Trophoblast cell (in vitro differentiated cells and primary cell): Measurements from ENCODE around the gene KBTBD6.

Experiments used
- DNase-seq, 2 donors: peaks; one replicate each; pipeline ENCODE4 v3.0.0-alpha.2; 2016
- H2AFZ ChIP-seq: 2 replicates; pipeline ENCODE4 v1.6.1; 2013; ENCODE audit warnings: low read length, moderate library complexity, mild to moderate bottlenecking; ENCODE audit not compliant: insufficient read depth, poor library complexity
- H2AK5ac ChIP-seq: 2 replicates; pipeline ENCODE4 v1.6.1; 2013; ENCODE audit warnings: mild to moderate bottlenecking, low read length
- H2BK120ac ChIP-seq: 2 replicates; pipeline ENCODE4 v1.6.1; 2013; ENCODE audit warnings: low read length, mild to moderate bottlenecking, moderate library complexity; ENCODE audit not compliant: insufficient read depth, poor library complexity
- H2BK12ac ChIP-seq: 2 replicates; pipeline ENCODE4 v1.6.1; 2013; ENCODE audit warnings: mild to moderate bottlenecking, low read length, moderate library complexity
- H2BK5ac ChIP-seq: 2 replicates; pipeline ENCODE4 v1.6.1; 2013; ENCODE audit warnings: low read length, low read depth, moderate library complexity, mild to moderate bottlenecking; ENCODE audit not compliant: poor library complexity
- H3K14ac ChIP-seq: 2 replicates; pipeline ENCODE4 v1.6.1; 2013; ENCODE audit warnings: mild to moderate bottlenecking, low read length
- H3K18ac ChIP-seq: 2 replicates; pipeline ENCODE4 v1.6.1; 2013; ENCODE audit warnings: mild to moderate bottlenecking, low read length
- H3K23ac ChIP-seq: 2 replicates; pipeline ENCODE4 v1.6.1; 2013; ENCODE audit warnings: low read length
- H3K27ac ChIP-seq: 2 replicates; pipeline ENCODE4 v1.5.1; 2013; ENCODE audit warnings: low read depth, mild to moderate bottlenecking, inconsistent platforms, low read length, moderate library complexity
- H3K27me3 ChIP-seq: 2 replicates; pipeline ENCODE4 v1.6.1; 2013; ENCODE audit warnings: inconsistent platforms, mild to moderate bottlenecking, low read length, moderate library complexity; ENCODE audit not compliant: insufficient read depth
- H3K36me3 ChIP-seq, 2 experiments: 1 replicate in 1 of 2; 2 replicates in 1 of 2; pipeline ENCODE4 v1.6.1; 2013; ENCODE audit warnings: low read length in 2 of 2, mild to moderate bottlenecking in 2 of 2, moderate library complexity in 1 of 2; ENCODE audit not compliant: insufficient read depth in 2 of 2, control insufficient read depth in 1 of 2
- H3K4ac ChIP-seq: 2 replicates; pipeline ENCODE4 v1.6.1; 2013; ENCODE audit warnings: low read depth, mild to moderate bottlenecking, low read length, moderate library complexity
- H3K4me1 ChIP-seq, 2 experiments: 1 replicate in 1 of 2; 2 replicates in 1 of 2; pipeline ENCODE4 v1.6.1; 2013; ENCODE audit warnings: low read length in 2 of 2, mild to moderate bottlenecking in 2 of 2, moderate library complexity in 1 of 2; ENCODE audit not compliant: insufficient read depth in 2 of 2, control insufficient read depth in 1 of 2
- H3K4me2 ChIP-seq: 2 replicates; pipeline ENCODE4 v1.6.1; 2013; ENCODE audit warnings: inconsistent platforms, mild to moderate bottlenecking, low read length, moderate library complexity
- H3K4me3 ChIP-seq: 2 replicates; pipeline ENCODE4 v1.5.1; 2013; ENCODE audit warnings: mild to moderate bottlenecking, low read depth, low read length, inconsistent platforms
- H3K79me1 ChIP-seq: one replicate; pipeline ENCODE4 v1.6.1; 2013; ENCODE audit warnings: low read length
- H3K79me2 ChIP-seq: 2 replicates; pipeline ENCODE4 v1.6.1; 2013; ENCODE audit warnings: low read length, mild to moderate bottlenecking; ENCODE audit not compliant: control insufficient read depth, insufficient read depth, poor library complexity
- H3K9ac ChIP-seq: 2 replicates; pipeline ENCODE4 v1.6.1; 2013; ENCODE audit warnings: mild to moderate bottlenecking, low read length
- H3K9me3 ChIP-seq: 2 replicates; pipeline ENCODE4 v1.6.1; 2013; ENCODE audit warnings: low read depth, mild to moderate bottlenecking, control low read depth, inconsistent platforms, low read length; ENCODE audit not compliant: insufficient read depth
- H4K12ac ChIP-seq: 2 replicates; pipeline ENCODE4 v1.6.1; 2013; ENCODE audit warnings: low read depth, mild to moderate bottlenecking, low read length, moderate library complexity
- H4K8ac ChIP-seq: 2 replicates; pipeline ENCODE4 v1.6.1; 2013; ENCODE audit warnings: low read depth, mild to moderate bottlenecking, low read length, moderate library complexity
- H4K91ac ChIP-seq: one replicate; pipeline ENCODE4 v1.6.1; 2013; ENCODE audit warnings: low read depth, mild to moderate bottlenecking, low read length, moderate library complexity
- WGBS: extraction: QIAGEN DNeasy Blood & Tissue Kit; methylation state at CpG from one replicate; pipeline ENCODE4 v1.1.7; 2013; ENCODE audit warnings: missing lambda C conversion rate; ENCODE audit not compliant: insufficient read length, insufficient coverage; ENCODE audit errors: extremely low coverage; 5-methylcytosine and 5-hydroxymethylcytosine counted together

The KBTBD6 gene

GRCh38 chr13:41157048-41157717, 24.6 kb upstream of the KBTBD6 start:
- H3K18ac ChIP-seq, result no peak overlapping the region
- no CpG with 5 or more reads among the region's 4 CpGs for WGBS

GRCh38 chr13:41156620-41157019, 24.0 kb upstream of the KBTBD6 start:
- no peak overlapping the region for H2AFZ ChIP-seq
- no peak overlapping the region for H3K23ac ChIP-seq
- no peak overlapping the region for H3K14ac ChIP-seq
- H2BK12ac ChIP-seq, result no peak overlapping the region
- no peak overlapping the region for H4K12ac ChIP-seq
- no peaks in the 10 kb centered on the region for H3K9me3 ChIP-seq
- no peak for DNase-seq
- no peak overlapping the region for H3K4me3 ChIP-seq
- no peaks in the 10 kb centered on the region for H3K27me3 ChIP-seq
- H3K9ac ChIP-seq, result no peak overlapping the region
- no peaks in the 10 kb centered on the region for H3K4me1 ChIP-seq
- H2BK5ac ChIP-seq, result no peak overlapping the region
- H4K8ac ChIP-seq, result no peak overlapping the region
- no peaks in the 10 kb centered on the region for H3K79me1 ChIP-seq
- no peaks in the 10 kb centered on the region for H3K79me2 ChIP-seq
- no peak overlapping the region for H3K18ac ChIP-seq
- H2AK5ac ChIP-seq, result no peak overlapping the region
- H3K4ac ChIP-seq, result no peak overlapping the region
- H3K36me3 ChIP-seq, result no peaks in the 10 kb centered on the region
- H2BK120ac ChIP-seq, result no peak overlapping the region
- H3K27ac ChIP-seq, result no peak overlapping the region
- WGBS, result no CpG with 5 or more reads among the region's 2 CpGs
- no peak overlapping the region for H3K4me2 ChIP-seq
- H4K91ac ChIP-seq, result no peak overlapping the region

More at GRCh38 chr13:41157048-41157717, 24.6 kb upstream of the KBTBD6 start:
- no peaks in the 10 kb centered on the region for H3K4me1 ChIP-seq
- no peak overlapping the region for H3K27ac ChIP-seq
- no peaks in the 10 kb centered on the region for H3K36me3 ChIP-seq
- H3K23ac ChIP-seq, result no peak overlapping the region
- no peaks in the 10 kb centered on the region for H3K79me2 ChIP-seq
- H2AFZ ChIP-seq, result no peak overlapping the region
- no peak overlapping the region for H2AK5ac ChIP-seq
- no peaks in the 10 kb centered on the region for H3K27me3 ChIP-seq
- no peak overlapping the region for H2BK120ac ChIP-seq
- no peak overlapping the region for H3K4ac ChIP-seq
- DNase-seq, result no peak
- H3K79me1 ChIP-seq, result no peaks in the 10 kb centered on the region
- no peak overlapping the region for H3K4me2 ChIP-seq
- no peak overlapping the region for H3K9ac ChIP-seq
- H2BK5ac ChIP-seq, result no peak overlapping the region
- H4K12ac ChIP-seq, result no peak overlapping the region
- H4K8ac ChIP-seq, result no peak overlapping the region
- H3K4me3 ChIP-seq, result no peak overlapping the region
- no peak overlapping the region for H3K14ac ChIP-seq
- no peak overlapping the region for H2BK12ac ChIP-seq
- no peak overlapping the region for H4K91ac ChIP-seq
- no peaks in the 10 kb centered on the region for H3K9me3 ChIP-seq

GRCh38 chr13:41154042-41154441, 21.4 kb upstream of the KBTBD6 start:
- no peak overlapping the region for H2BK5ac ChIP-seq
- H3K23ac ChIP-seq, result no peak overlapping the region

GRCh38 chr13:41152005-41152404, 19.4 kb upstream of the KBTBD6 start:
- Histone ChIP-seq H3K4me2 (no peak overlapping the region), H4K12ac (no peak overlapping the region), H2AK5ac (no peak overlapping the region), H3K36me3 (no peaks in the 10 kb centered on the region), H3K27me3 (no peaks in the 10 kb centered on the region), H3K79me2 (no peaks in the 10 kb centered on the region), H3K23ac (no peak overlapping the region), H4K8ac (no peak overlapping the region), H3K79me1 (no peaks in the 10 kb centered on the region), H2BK120ac (no peak overlapping the region), H3K18ac (no peak overlapping the region), H3K9me3 (peaks cover 10% of the 10 kb centered on the region), H2BK5ac (no peak overlapping the region), H3K4me3 (no peak overlapping the region), H2BK12ac (no peak overlapping the region), H3K4ac (no peak overlapping the region), H3K9ac (no peak overlapping the region), H3K4me1 (no peaks in the 10 kb centered on the region), H4K91ac (no peak overlapping the region), H3K27ac (no peak overlapping the region), H3K14ac (no peak overlapping the region), H2AFZ (no peak overlapping the region)
- no peak for DNase-seq
- WGBS, result no CpG with 5 or more reads among the region's 3 CpGs

More at GRCh38 chr13:41154042-41154441, 21.4 kb upstream of the KBTBD6 start:
- no peak overlapping the region for H3K4ac ChIP-seq
- H3K4me3 ChIP-seq, result no peak overlapping the region
- H4K8ac ChIP-seq, result no peak overlapping the region
- H3K79me2 ChIP-seq, result no peaks in the 10 kb centered on the region
- H4K91ac ChIP-seq, result no peak overlapping the region
- DNase-seq, result no peak
- H2BK120ac ChIP-seq, result no peak overlapping the region
- no peak overlapping the region for H3K9ac ChIP-seq
- no peaks in the 10 kb centered on the region for H3K79me1 ChIP-seq
- H3K9me3 ChIP-seq, result peaks cover 6% of the 10 kb centered on the region
- H3K27ac ChIP-seq, result no peak overlapping the region
- no peak overlapping the region for H3K4me2 ChIP-seq
- H2AFZ ChIP-seq, result no peak overlapping the region
- H3K4me1 ChIP-seq, result no peaks in the 10 kb centered on the region
- H2BK12ac ChIP-seq, result no peak overlapping the region
- H2AK5ac ChIP-seq, result no peak overlapping the region
- no peaks in the 10 kb centered on the region for H3K36me3 ChIP-seq
- H4K12ac ChIP-seq, result no peak overlapping the region
- H3K18ac ChIP-seq, result no peak overlapping the region
- H3K27me3 ChIP-seq, result no peaks in the 10 kb centered on the region
- no peak overlapping the region for H3K14ac ChIP-seq
